ENCODE measurements around the gene RGR. TPM values are rescaled to one million over a fixed set of nuclear protein-coding genes. Genes with fewer than 3 reads are reported as not detected.

The RGR gene
- total RNA-seq, 1 experiment from 2014 or later = not detected

GRCh38 chr10:84263716-84264115 lies 18.9 kb downstream of the RGR start:
- no peaks in the 10 kb centered on the region for H3K4me1 ChIP-seq (ENCODE audit: control insufficient read depth, insufficient read depth, low read length)
- peaks cover 3% of the 10 kb centered on the region; the same call in 1 of the 2 replicates for H3K27me3 ChIP-seq (ENCODE audit: control insufficient read depth, insufficient read depth, low read length)
- H3K36me3 ChIP-seq (ENCODE audit: control insufficient read depth, insufficient read depth, low read length) = no peaks in the 10 kb centered on the region
- no peak overlapping the region for H3K27ac ChIP-seq (ENCODE audit: low read length)
- H3K9me3 ChIP-seq (ENCODE audit: control insufficient read depth, insufficient read depth, low read depth, low read length) = no peaks in the 10 kb centered on the region
- no peak for ATAC-seq
- intact Hi-C loops (cut with micrococcal nuclease; ENCODE audit: unreplicated experiment) (loop anchor here (1.0 to 5.0 kb wide), 2 partner anchors 99 to 274 kb away; no protein-coding TSS in a partner anchor), in situ Hi-C loops (cut with HindIII; ENCODE audit: low pct_unique_long_range_greater_than_20kb, low sequenced_read_pairs) (no loop called here)
- TF ChIP-seq TCF7L2 (IDR thresholded peaks at IDR 0.05; ENCODE audit: low read depth, low read length) = no peak
- TF ChIP-seq REST (IDR thresholded peaks at IDR 0.05; ENCODE audit: insufficient read depth in 1 of 2, low read depth in 2 of 2, low read length in 1 of 2) = no peak
- TF ChIP-seq SIN3A (IDR thresholded peaks at IDR 0.05; ENCODE audit: borderline replicate concordance, insufficient read depth, low read depth, low read length) = no peak
- no TSS peak for BruUV-seq (replicated peaks)
- ChIA-PET CTCF (interaction anchor here (0.6 to 1.2 kb wide), 3 partner anchors 101 to 275 kb away, joined by 3 to 5 read pairs (median 4); no protein-coding TSS in a partner anchor), POLR2A (no interaction called here)
- no peak overlapping the region for H3K4me3 ChIP-seq (ENCODE audit: low read depth in 2 of 2, low read length in 2 of 2)
- DNase-seq (ENCODE audit: low read depth, low spot score) = no peak

GRCh38 chr10:84264611-84265141 lies 19.8 kb downstream of the RGR start:
- TF ChIP-seq TCF7L2 (IDR thresholded peaks at IDR 0.05; ENCODE audit: low read depth, low read length) = no peak
- peak; percentile 98 for TF ChIP-seq CTCF (IDR thresholded peaks at IDR 0.05)
- CTCF ChIA-PET = interaction anchor here (0.6 to 1.3 kb wide), 3 partner anchors 80 to 276 kb away, joined by 3 to 9 read pairs (median 4); no protein-coding TSS in a partner anchor
- intact Hi-C loops (cut with micrococcal nuclease; ENCODE audit: unreplicated experiment) (loop anchor here (1.0 to 5.0 kb wide), 2 partner anchors 98 to 273 kb away; no protein-coding TSS in a partner anchor), in situ Hi-C loops (cut with HindIII; ENCODE audit: low pct_unique_long_range_greater_than_20kb, low sequenced_read_pairs) (no loop called here)
- peak; percentile 96 for ATAC-seq
- POLR2A ChIA-PET = no interaction called here
- Histone ChIP-seq H3K27ac (ENCODE audit: low read length) (no peak overlapping the region), H3K27me3 (ENCODE audit: control insufficient read depth, insufficient read depth, low read length) (peaks cover 3% of the 10 kb centered on the region; the same call in 1 of the 2 replicates), H3K9me3 (ENCODE audit: control insufficient read depth, insufficient read depth, low read depth, low read length) (no peaks in the 10 kb centered on the region), H3K36me3 (ENCODE audit: control insufficient read depth, insufficient read depth, low read length) (no peaks in the 10 kb centered on the region), H3K4me1 (ENCODE audit: control insufficient read depth, insufficient read depth, low read length) (no peaks in the 10 kb centered on the region), H3K4me3 (ENCODE audit: low read depth in 2 of 2, low read length in 2 of 2) (no peak overlapping the region)
- BruUV-seq (replicated peaks) = no TSS peak
- peak; percentile 73 for DNase-seq (ENCODE audit: low read depth, low spot score)

GRCh38 chr10:84265418-84265817 lies 20.6 kb downstream of the RGR start:
- intact Hi-C loops (cut with micrococcal nuclease; ENCODE audit: unreplicated experiment) (no loop called here), in situ Hi-C loops (cut with HindIII; ENCODE audit: low pct_unique_long_range_greater_than_20kb, low sequenced_read_pairs) (no loop called here)
- ChIA-PET POLR2A (no interaction called here), CTCF (interaction anchor here (1.3 kb wide), 1 partner anchor 275 kb away, joined by 4 read pairs; no protein-coding TSS in a partner anchor)
- BruUV-seq (replicated peaks) = no TSS peak
- Histone ChIP-seq H3K36me3 (ENCODE audit: control insufficient read depth, insufficient read depth, low read length) (no peaks in the 10 kb centered on the region), H3K4me3 (ENCODE audit: low read depth in 2 of 2, low read length in 2 of 2) (no peak overlapping the region), H3K27ac (ENCODE audit: low read length) (no peak overlapping the region), H3K4me1 (ENCODE audit: control insufficient read depth, insufficient read depth, low read length) (no peaks in the 10 kb centered on the region), H3K9me3 (ENCODE audit: control insufficient read depth, insufficient read depth, low read depth, low read length) (no peaks in the 10 kb centered on the region), H3K27me3 (ENCODE audit: control insufficient read depth, insufficient read depth, low read length) (peaks cover 3% of the 10 kb centered on the region; the same call in 1 of the 2 replicates)
- DNase-seq (ENCODE audit: low read depth, low spot score) (no peak), ATAC-seq (no peak)
- TF ChIP-seq TCF7L2 (IDR thresholded peaks at IDR 0.05; ENCODE audit: low read depth, low read length) = no peak
- TF ChIP-seq REST (IDR thresholded peaks at IDR 0.05; ENCODE audit: insufficient read depth in 1 of 2, low read depth in 2 of 2, low read length in 1 of 2) = no peak
- no peak for TF ChIP-seq POLR2AphosphoS5 (IDR thresholded peaks at IDR 0.05; ENCODE audit: low read depth, low read length)
- TF ChIP-seq SIN3A (IDR thresholded peaks at IDR 0.05; ENCODE audit: borderline replicate concordance, insufficient read depth, low read depth, low read length) = no peak
- no peak for TF ChIP-seq CTCF (IDR thresholded peaks at IDR 0.05)
